HepG2 (cell line): ENCODE results near the gene CNGA3. TPM values are rescaled to one million over a fixed set of nuclear protein-coding genes. Genes with fewer than 3 reads are reported as not detected.

ENCODE experiments used
- ATAC-seq: fragments of 200-7000 bp; cut with Tn5 transposase; 3 replicates; pipeline ENCODE4 v1.9.1; 2020; ENCODE audit warnings: mild to moderate bottlenecking, moderate library complexity
- BruUV-seq: library from RNA; stranded (reverse); fragments of 400-500 nt; replicated peaks from 2 replicates; lab custom pipeline; 2021; lab: Mats Ljungman, UMichigan
- CTCF ChIA-PET: fragments of 300-600 bp; formaldehyde crosslinking; extraction: SDS; loops from one replicate; lab custom pipeline; 2021; ENCODE audit warnings: low total read pairs, inconsistent platforms, low intra/inter-chr PET ratio; lab: Yijun Ruan, JAX
- POLR2A ChIA-PET: fragments of 350-600 bp; sonication (Branson Sonifier 250); formaldehyde crosslinking; loops from one replicate; lab custom pipeline; 2020; ENCODE audit warnings: antibody characterized with exemption, inconsistent platforms; lab: Yijun Ruan, JAX
- DNase-seq: peaks from one replicate; pipeline ENCODE4 v3.0.0-alpha.2; 2015; ENCODE audit warnings: low spot score
- FAIRE-seq: peaks from 3 replicates; lab custom pipeline; 2011; peaks lifted over from hg19 to GRCh38; lab: Jason Lieb, UNC
- H2AFZ ChIP-seq: one replicate; pipeline ENCODE4 v1.6.1; 2011; ENCODE audit warnings: low read length, inconsistent platforms
- H3K27ac ChIP-seq: fragments of 300-600 bp; 3 replicates; pipeline ENCODE4 v1.8.0; 2011; ENCODE audit warnings: mixed run types, mild to moderate bottlenecking, mixed read lengths, low read length, inconsistent platforms; ENCODE audit not compliant: insufficient read depth; ENCODE audit errors: extremely low read length
- H3K27me3 ChIP-seq, 2 experiments: fragments of 200-600 bp in 1 of 2; 2 replicates in 1 of 2; 3 replicates in 1 of 2; pipeline versions ENCODE4 v1.6.0 to v1.8.0; 2011; ENCODE audit warnings: low read length in 2 of 2, mild to moderate bottlenecking in 2 of 2, moderate library complexity in 2 of 2, inconsistent platforms in 1 of 2; ENCODE audit not compliant: insufficient read depth in 2 of 2, control insufficient read depth in 1 of 2
- H3K36me3 ChIP-seq, 2 experiments: fragments of 200-600 bp in 1 of 2; replicated peaks in 1 of 2; 2 replicates in 1 of 2; 3 replicates in 1 of 2; pipeline versions ENCODE4 v1.5.1 to v1.8.0; 2011; ENCODE audit warnings: low read length in 2 of 2, inconsistent platforms in 1 of 2; ENCODE audit not compliant: insufficient read depth in 2 of 2, control insufficient read depth in 1 of 2
- H3K4me1 ChIP-seq: 2 replicates; pipeline ENCODE4 v1.5.1; 2012; ENCODE audit warnings: low read length, inconsistent platforms; ENCODE audit not compliant: insufficient read depth
- H3K4me2 ChIP-seq: 2 replicates; pipeline ENCODE4 v1.6.0; 2011; ENCODE audit warnings: low read depth, low read length, inconsistent platforms
- H3K4me3 ChIP-seq, 3 experiments: fragments of 200-600 bp in 1 of 3; sonication (generic), shearing (Covaris generic) in 1 of 3; replicated peaks in 1 of 3; 2 replicates each; pipeline ENCODE4 v1.5.1; 2011 to 2016; ENCODE audit warnings: low read length in 3 of 3, inconsistent platforms in 2 of 3, low read depth in 2 of 3, mild to moderate bottlenecking in 2 of 3, control low read depth in 1 of 3, mixed read lengths in 1 of 3; ENCODE audit not compliant: insufficient read depth in 1 of 3
- H3K79me2 ChIP-seq: one replicate; pipeline ENCODE4 v1.6.1; 2011; ENCODE audit warnings: low read length, inconsistent platforms; ENCODE audit not compliant: insufficient read depth
- H3K9ac ChIP-seq: 2 replicates; pipeline ENCODE4 v1.6.0; 2011; ENCODE audit warnings: mild to moderate bottlenecking, low read depth, low read length, inconsistent platforms; ENCODE audit not compliant: insufficient read depth
- H3K9me3 ChIP-seq: 2 replicates; pipeline ENCODE4 v1.5.1; 2012; ENCODE audit warnings: mild to moderate bottlenecking, low read length
- H4K20me1 ChIP-seq: 2 replicates; pipeline ENCODE4 v1.6.0; 2011; ENCODE audit warnings: inconsistent platforms, mild to moderate bottlenecking, low read length, moderate library complexity; ENCODE audit not compliant: insufficient read depth
- FLYWCH1 ChIP-seq: sonication (generic); formaldehyde crosslinking; IDR thresholded peaks from 2 replicates; pipeline ENCODE4 v1.8.1; 2023; ENCODE audit warnings: mild to moderate bottlenecking, missing genetic modification reagents
- FOXA1 ChIP-seq, 2 experiments: fragments of 450-650 bp in 1 of 2; sonication (generic) in 1 of 2; formaldehyde crosslinking in 1 of 2; IDR thresholded peaks; 2 replicates each; pipeline versions ENCODE4 v1.4.0 to v1.6.1; 2016 to 2020; ENCODE audit warnings: missing genetic modification reagents in 1 of 2
- MTA1 ChIP-seq: sonication (generic); formaldehyde crosslinking; IDR thresholded peaks from 2 replicates; pipeline ENCODE4 v1.4.0; 2020; ENCODE audit warnings: missing genetic modification reagents, mild to moderate bottlenecking, borderline replicate concordance
- NR2C2 ChIP-seq: sonication (generic); formaldehyde crosslinking; IDR thresholded peaks from 2 replicates; pipeline ENCODE4 v1.4.0; 2020; ENCODE audit warnings: missing genetic modification reagents, mild to moderate bottlenecking, moderate library complexity, borderline replicate concordance
- ZFP62 ChIP-seq: sonication (generic); formaldehyde crosslinking; IDR thresholded peaks from 2 replicates; pipeline ENCODE4 v1.4.0; 2020; ENCODE audit warnings: missing genetic modification reagents
- ZNF569 ChIP-seq: sonication (generic); formaldehyde crosslinking; IDR thresholded peaks from 2 replicates; pipeline ENCODE4 v1.5.0; 2020; ENCODE audit warnings: mild to moderate bottlenecking, missing genetic modification reagents, moderate library complexity, borderline replicate concordance
- WGBS: methylation state at CpG from one replicate; pipeline ENCODE4 v1.1.6; 2017; ENCODE audit warnings: low lambda C conversion rate; 5-methylcytosine and 5-hydroxymethylcytosine counted together
- in situ Hi-C: cut with HindIII; loops from 2 replicates; pipeline ENCODE4 v1.10.0; 2017; ENCODE audit warnings: low pct_unique_long_range_greater_than_20kb; ENCODE audit not compliant: extremely low pct_ligation_motif_present
- intact Hi-C: fragments of 100-400 bp; cut with micrococcal nuclease; formaldehyde crosslinking; loops from one replicate; pipeline ENCODE4 v1.10.0; 2022; ENCODE audit not compliant: unreplicated experiment
- polyA plus RNA-seq, 8 experiments: library from polyadenylated mRNA; depleted of rRNA in 3 of 8; stranded (reverse) in 7 of 8; unstranded in 1 of 8; fragments of >200 nt; fragmentation: Illumina TruSeq in 4 of 8; extraction: Trizol in 4 of 8; gene quantifications; 2 replicates each; pipeline versions ENCODE4 v1.2.1 to v1.2.3, GENCODE V29; 2011 to 2016; ENCODE audit warnings: low read depth in 4 of 8, missing spikeins in 1 of 8, mixed read lengths in 1 of 8; ENCODE audit not compliant: insufficient read depth in 1 of 8
- total RNA-seq, 5 experiments: library from RNA; depleted of rRNA; stranded (reverse); fragments of >200 nt; fragmentation: Illumina TruSeq; extraction: Trizol; gene quantifications; 2 replicates each; pipeline ENCODE4 v1.2.3, GENCODE V29; 2016; ENCODE audit warnings: low read depth in 1 of 5
- TF ChIP-seq, protein P1 (sequence below): sonication (generic); formaldehyde crosslinking; IDR thresholded peaks from 2 replicates; pipeline ENCODE4 v1.8.0; 2022; ENCODE audit warnings: mild to moderate bottlenecking, missing genetic modification reagents, moderate library complexity
- TF ChIP-seq, protein P2 (sequence below), 2 experiments: sonication (generic) in 1 of 2; formaldehyde crosslinking in 1 of 2; IDR thresholded peaks; 2 replicates each; pipeline versions ENCODE4 v1.4.0 to v1.6.1; 2016 to 2020; ENCODE audit warnings: borderline replicate concordance in 1 of 2, low read depth in 1 of 2, mild to moderate bottlenecking in 1 of 2, missing genetic modification reagents in 1 of 2
- TF ChIP-seq, protein P3 (sequence below): sonication (generic); formaldehyde crosslinking; IDR thresholded peaks from 2 replicates; pipeline ENCODE4 v1.4.0; 2020; ENCODE audit warnings: mild to moderate bottlenecking, low read depth, missing genetic modification reagents

Gene CNGA3
- total and polyA plus RNA-seq, 2 of the 13 experiments (the other 11 are each of a cell fraction or from before 2014, with no cell fraction given): not detected

DNA sequence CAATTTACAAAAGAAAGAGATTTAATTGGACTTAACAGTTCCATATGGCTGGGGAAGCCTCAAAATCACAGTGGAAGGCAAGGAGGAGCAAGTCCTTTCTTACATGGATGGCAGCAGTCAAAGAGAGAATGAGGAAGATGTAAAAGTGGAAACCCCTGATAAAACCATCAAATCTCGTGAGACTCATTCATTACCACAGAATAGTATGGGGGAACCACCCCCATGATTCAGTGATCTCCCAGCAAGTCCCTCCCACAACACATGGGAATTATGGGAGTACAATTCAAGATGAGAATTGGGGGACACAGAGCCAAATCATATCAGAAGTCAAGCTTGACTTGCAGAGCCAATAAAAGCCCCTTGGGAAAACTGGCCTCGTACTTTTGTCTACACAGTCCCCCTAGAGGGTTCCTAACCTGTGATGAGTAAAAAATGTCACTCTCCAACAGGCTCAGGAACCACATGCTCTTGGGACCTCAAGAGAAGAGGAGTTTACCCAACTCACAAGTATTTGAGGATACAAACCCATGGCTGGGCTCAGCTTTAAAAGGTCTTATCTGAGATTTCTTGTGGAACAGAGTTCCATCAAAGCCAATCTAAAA, 87.2 kb downstream of the CNGA3 start:
- DNase-seq (no peak), FAIRE-seq (no peak), ATAC-seq (no peak)
- H3K4me2 ChIP-seq: no peak overlapping the region
- H3K9me3 ChIP-seq: peaks cover 17% of the 10 kb centered on the region
- H3K4me3 ChIP-seq: no peak overlapping the region
- ChIA-PET POLR2A (no interaction called here), CTCF (no interaction called here)
- H4K20me1 ChIP-seq: no peaks in the 10 kb centered on the region
- H3K9ac ChIP-seq: no peak overlapping the region
- no peak overlapping the region for H3K27ac ChIP-seq
- 0% methylated on average over 2 of the region's 2 CpGs for WGBS
- H2AFZ ChIP-seq: no peak overlapping the region
- H3K36me3 ChIP-seq: no peaks in the 10 kb centered on the region
- BruUV-seq: no TSS peak
- peaks cover 0 to 21% of the 10 kb centered on the region in 2 experiments; a peak in 3 of 5 replicates for H3K27me3 ChIP-seq
- TF ChIP-seq NR2C2 (no peak), ZNF569 (CRISPR knock-in tag) (no peak), FOXA1 (IDR thresholded peaks at IDR 0.05) (no peak), FOXA1 (CRISPR knock-in tag; IDR thresholded peaks at IDR 0.05) (no peak), FLYWCH1 (CRISPR knock-in tag) (no peak), MTA1 (CRISPR knock-in tag) (no peak), ZFP62 (CRISPR knock-in tag) (no peak)
- TF ChIP-seq, protein P1, sequence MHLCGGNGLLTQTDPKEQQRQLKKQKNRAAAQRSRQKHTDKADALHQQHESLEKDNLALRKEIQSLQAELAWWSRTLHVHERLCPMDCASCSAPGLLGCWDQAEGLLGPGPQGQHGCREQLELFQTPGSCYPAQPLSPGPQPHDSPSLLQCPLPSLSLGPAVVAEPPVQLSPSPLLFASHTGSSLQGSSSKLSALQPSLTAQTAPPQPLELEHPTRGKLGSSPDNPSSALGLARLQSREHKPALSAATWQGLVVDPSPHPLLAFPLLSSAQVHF: no peak
- TF ChIP-seq, protein P2, sequence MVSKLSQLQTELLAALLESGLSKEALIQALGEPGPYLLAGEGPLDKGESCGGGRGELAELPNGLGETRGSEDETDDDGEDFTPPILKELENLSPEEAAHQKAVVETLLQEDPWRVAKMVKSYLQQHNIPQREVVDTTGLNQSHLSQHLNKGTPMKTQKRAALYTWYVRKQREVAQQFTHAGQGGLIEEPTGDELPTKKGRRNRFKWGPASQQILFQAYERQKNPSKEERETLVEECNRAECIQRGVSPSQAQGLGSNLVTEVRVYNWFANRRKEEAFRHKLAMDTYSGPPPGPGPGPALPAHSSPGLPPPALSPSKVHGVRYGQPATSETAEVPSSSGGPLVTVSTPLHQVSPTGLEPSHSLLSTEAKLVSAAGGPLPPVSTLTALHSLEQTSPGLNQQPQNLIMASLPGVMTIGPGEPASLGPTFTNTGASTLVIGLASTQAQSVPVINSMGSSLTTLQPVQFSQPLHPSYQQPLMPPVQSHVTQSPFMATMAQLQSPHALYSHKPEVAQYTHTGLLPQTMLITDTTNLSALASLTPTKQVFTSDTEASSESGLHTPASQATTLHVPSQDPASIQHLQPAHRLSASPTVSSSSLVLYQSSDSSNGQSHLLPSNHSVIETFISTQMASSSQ (IDR thresholded peaks at IDR 0.05; ENCODE audit: low read depth): no peak
- TF ChIP-seq, protein P2 (CRISPR knock-in tag; IDR thresholded peaks at IDR 0.05; ENCODE audit: borderline replicate concordance): no peak
- TF ChIP-seq, protein P3, sequence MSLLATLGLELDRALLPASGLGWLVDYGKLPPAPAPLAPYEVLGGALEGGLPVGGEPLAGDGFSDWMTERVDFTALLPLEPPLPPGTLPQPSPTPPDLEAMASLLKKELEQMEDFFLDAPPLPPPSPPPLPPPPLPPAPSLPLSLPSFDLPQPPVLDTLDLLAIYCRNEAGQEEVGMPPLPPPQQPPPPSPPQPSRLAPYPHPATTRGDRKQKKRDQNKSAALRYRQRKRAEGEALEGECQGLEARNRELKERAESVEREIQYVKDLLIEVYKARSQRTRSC: no peak
- H3K79me2 ChIP-seq: no peaks in the 10 kb centered on the region
- in situ Hi-C loops (no loop called here), intact Hi-C loops (no loop called here)
- H3K4me1 ChIP-seq: no peaks in the 10 kb centered on the region
